Measurements from ENCODE around the gene BCLAF1.
A peak's percentile ranks its signal among the peaks of the same experiment; 100 is the strongest.

The BCLAF1 gene

GRCh38 chr6:136319732-136320131 lies 30.1 kb upstream of the BCLAF1 start:
- TF ChIP-seq NFIC (IDR thresholded peaks at IDR 0.05) (no peak), CREB1 (IDR thresholded peaks at IDR 0.05; ENCODE audit: low read depth) (peak; percentile 35; the same call in 1 of the 2 replicates)

- TF ChIP-seq, protein P1, sequence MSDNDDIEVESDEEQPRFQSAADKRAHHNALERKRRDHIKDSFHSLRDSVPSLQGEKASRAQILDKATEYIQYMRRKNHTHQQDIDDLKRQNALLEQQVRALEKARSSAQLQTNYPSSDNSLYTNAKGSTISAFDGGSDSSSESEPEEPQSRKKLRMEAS (IDR thresholded peaks at IDR 0.05): no peak
- TF ChIP-seq CREB1 (IDR thresholded peaks at IDR 0.05; ENCODE audit: low read depth): no peak
- TF ChIP-seq EGR1 (IDR thresholded peaks at IDR 0.05): no peak
- TF ChIP-seq EP300 (IDR thresholded peaks at IDR 0.05; ENCODE audit: borderline replicate concordance): no peak
- TF ChIP-seq, protein P2, sequence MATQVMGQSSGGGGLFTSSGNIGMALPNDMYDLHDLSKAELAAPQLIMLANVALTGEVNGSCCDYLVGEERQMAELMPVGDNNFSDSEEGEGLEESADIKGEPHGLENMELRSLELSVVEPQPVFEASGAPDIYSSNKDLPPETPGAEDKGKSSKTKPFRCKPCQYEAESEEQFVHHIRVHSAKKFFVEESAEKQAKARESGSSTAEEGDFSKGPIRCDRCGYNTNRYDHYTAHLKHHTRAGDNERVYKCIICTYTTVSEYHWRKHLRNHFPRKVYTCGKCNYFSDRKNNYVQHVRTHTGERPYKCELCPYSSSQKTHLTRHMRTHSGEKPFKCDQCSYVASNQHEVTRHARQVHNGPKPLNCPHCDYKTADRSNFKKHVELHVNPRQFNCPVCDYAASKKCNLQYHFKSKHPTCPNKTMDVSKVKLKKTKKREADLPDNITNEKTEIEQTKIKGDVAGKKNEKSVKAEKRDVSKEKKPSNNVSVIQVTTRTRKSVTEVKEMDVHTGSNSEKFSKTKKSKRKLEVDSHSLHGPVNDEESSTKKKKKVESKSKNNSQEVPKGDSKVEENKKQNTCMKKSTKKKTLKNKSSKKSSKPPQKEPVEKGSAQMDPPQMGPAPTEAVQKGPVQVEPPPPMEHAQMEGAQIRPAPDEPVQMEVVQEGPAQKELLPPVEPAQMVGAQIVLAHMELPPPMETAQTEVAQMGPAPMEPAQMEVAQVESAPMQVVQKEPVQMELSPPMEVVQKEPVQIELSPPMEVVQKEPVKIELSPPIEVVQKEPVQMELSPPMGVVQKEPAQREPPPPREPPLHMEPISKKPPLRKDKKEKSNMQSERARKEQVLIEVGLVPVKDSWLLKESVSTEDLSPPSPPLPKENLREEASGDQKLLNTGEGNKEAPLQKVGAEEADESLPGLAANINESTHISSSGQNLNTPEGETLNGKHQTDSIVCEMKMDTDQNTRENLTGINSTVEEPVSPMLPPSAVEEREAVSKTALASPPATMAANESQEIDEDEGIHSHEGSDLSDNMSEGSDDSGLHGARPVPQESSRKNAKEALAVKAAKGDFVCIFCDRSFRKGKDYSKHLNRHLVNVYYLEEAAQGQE (IDR thresholded peaks at IDR 0.05; ENCODE audit: low read depth): no peak
These were observed 29.0 kb upstream of the BCLAF1 start for GRCh38 chr6:136318676-136319075.

GRCh38 chr6:136317971-136318370 lies 28.3 kb upstream of the BCLAF1 start:
- TF ChIP-seq CEBPB (IDR thresholded peaks at IDR 0.05): no peak
- no peak for TF ChIP-seq EGR1 (IDR thresholded peaks at IDR 0.05)

GRCh38 chr6:136317021-136317694 lies 27.5 kb upstream of the BCLAF1 start:
- TF ChIP-seq RAD21 (IDR thresholded peaks at IDR 0.05; ENCODE audit: low read depth): peak; percentile 89
- no peak for TF ChIP-seq EGR1 (IDR thresholded peaks at IDR 0.05)

DNA sequence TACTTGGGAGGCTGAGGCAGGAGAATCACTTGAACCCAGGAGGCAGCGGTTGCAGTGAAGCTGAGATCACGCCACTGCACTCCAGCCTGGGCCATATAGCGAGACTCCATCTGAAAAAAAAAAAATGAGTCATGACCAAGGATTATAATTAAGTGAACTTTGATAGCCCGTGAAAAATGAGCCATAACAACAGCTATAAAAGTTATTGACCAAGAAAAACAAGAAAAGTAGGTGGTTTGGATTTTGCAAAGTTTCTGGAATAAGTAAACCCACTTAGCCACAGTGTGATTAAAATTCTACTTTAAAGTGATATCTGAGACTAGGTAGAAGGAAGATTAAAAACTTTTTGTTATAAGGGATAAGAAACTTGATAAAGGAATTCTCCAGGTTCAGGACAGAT lies 25.9 kb upstream of the BCLAF1 start:
- TF ChIP-seq TCF12 (IDR thresholded peaks at IDR 0.05; ENCODE audit: low read depth): no peak

DNA sequence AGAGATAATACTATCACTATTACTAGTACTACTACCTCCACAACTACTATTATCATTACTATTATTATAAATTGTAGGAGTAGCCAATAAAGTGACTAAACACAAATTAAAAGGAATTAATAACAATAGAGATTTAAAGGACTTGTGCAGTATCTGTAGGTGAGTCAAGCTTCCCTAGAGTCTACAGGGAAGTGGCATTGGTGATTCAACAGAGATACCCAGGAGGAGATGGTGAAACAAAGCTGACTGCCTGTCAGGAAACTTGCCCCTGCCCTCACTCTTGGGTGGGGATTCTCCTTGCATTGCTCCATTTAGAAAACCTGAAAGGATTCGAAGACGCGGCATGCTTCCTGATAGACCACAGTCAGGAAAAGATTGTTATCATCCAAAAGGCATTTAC lies 23.3 kb upstream of the BCLAF1 start:
- TF ChIP-seq EGR1 (IDR thresholded peaks at IDR 0.05) (no peak), TEAD4 (IDR thresholded peaks at IDR 0.05) (no peak), CREB1 (IDR thresholded peaks at IDR 0.05; ENCODE audit: low read depth) (no peak), FOXM1 (IDR thresholded peaks at IDR 0.05; ENCODE audit: borderline replicate concordance, low read depth) (no peak), YY1 (IDR thresholded peaks at IDR 0.05; ENCODE audit: low read depth) (no peak), TCF12 (IDR thresholded peaks at IDR 0.05; ENCODE audit: low read depth) (no peak), EP300 (IDR thresholded peaks at IDR 0.05; ENCODE audit: borderline replicate concordance) (no peak), USF1 (IDR thresholded peaks at IDR 0.05) (no peak), TAF1 (IDR thresholded peaks at IDR 0.05; ENCODE audit: low read depth) (no peak), NFIC (IDR thresholded peaks at IDR 0.05) (no peak), CEBPB (IDR thresholded peaks at IDR 0.05) (no peak), RAD21 (IDR thresholded peaks at IDR 0.05; ENCODE audit: low read depth) (no peak), ZBTB7A (IDR thresholded peaks at IDR 0.05; ENCODE audit: low read depth) (no peak)
- TF ChIP-seq, protein P2 (IDR thresholded peaks at IDR 0.05; ENCODE audit: low read depth): no peak
- TF ChIP-seq, protein P1 (IDR thresholded peaks at IDR 0.05): no peak

- TF ChIP-seq EP300 (IDR thresholded peaks at IDR 0.05; ENCODE audit: borderline replicate concordance) (no peak), CREB1 (IDR thresholded peaks at IDR 0.05; ENCODE audit: low read depth) (no peak), RAD21 (IDR thresholded peaks at IDR 0.05; ENCODE audit: low read depth) (no peak)
These were observed 20.2 kb upstream of the BCLAF1 start for GRCh38 chr6:136309729-136310311.

GRCh38 chr6:136309171-136309570 lies 19.5 kb upstream of the BCLAF1 start:
- TF ChIP-seq YY1 (IDR thresholded peaks at IDR 0.05; ENCODE audit: low read depth): no peak
- no peak for TF ChIP-seq TAF1 (IDR thresholded peaks at IDR 0.05; ENCODE audit: low read depth)
